GM21528 (cell line): ENCODE results near the gene IKBKE.

ENCODE experiments used
- ATAC-seq: cut with Tn5 transposase; IDR thresholded peaks from one replicate; pipeline ENCODE4 v1.9.1; 2021; ENCODE audit warnings: mild to moderate bottlenecking, moderate library complexity; ENCODE audit not compliant: unreplicated experiment, low FRiP score

Gene IKBKE

DNA sequence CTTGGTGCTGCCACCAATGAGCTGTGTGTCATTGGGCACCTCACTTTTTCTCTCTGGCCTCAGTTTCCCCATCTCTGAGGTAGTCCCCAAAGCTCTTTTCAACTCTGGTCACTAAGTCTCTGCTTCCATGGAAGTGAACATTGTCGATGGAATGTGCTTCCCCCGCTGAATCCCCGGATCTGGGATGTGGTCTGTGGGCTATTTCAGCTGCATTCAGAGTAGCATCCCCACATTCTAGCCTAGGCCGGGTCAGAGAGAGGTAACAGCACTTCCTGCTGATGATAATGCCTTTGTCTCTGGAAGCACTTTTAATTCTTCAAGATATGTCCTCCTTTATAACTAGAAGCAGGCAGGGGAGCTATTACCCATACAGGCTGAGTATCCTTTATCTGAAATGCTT lies 66.9 kb downstream of the IKBKE start:
- ATAC-seq: no peak

DNA sequence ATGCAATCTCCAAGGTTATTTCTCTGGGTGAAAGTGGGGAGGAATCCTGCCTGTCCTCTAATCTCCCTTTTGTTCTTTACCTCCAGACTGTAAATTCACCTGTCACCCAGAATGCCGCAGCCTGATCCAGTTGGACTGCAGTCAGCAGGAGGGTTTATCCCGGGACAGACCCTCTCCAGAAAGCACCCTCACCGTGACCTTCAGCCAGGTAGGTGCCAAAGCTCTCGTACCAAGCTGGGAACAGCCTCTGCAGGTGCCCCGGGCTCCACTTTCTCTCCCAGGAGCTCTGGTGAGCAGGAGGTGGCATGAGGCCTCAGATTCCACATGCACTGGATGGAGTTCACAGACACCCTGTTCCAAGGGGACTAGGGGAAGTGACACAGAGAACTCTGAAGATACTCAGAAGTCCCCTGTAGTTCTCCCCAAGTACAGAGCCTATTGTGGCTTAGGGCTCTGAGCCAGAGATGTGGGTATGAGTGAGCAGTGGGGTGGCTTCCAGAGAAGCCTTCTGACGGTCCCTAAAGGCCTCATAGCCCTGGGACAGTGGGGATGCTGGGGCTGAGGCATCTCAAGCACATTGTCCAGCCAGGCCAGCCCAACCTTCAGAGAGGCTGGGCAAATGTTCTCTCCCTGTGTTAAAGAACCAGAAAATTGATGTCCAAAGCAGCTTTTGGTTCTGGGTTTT lies 68.0 kb downstream of the IKBKE start:
- ATAC-seq: no peak

- ATAC-seq: no peak
Measured at GRCh38 chr1:206538901-206539640, 68.8 kb downstream of the IKBKE start.

GRCh38 chr1:206540044-206540780 lies 69.9 kb downstream of the IKBKE start:
- no peak for ATAC-seq

DNA sequence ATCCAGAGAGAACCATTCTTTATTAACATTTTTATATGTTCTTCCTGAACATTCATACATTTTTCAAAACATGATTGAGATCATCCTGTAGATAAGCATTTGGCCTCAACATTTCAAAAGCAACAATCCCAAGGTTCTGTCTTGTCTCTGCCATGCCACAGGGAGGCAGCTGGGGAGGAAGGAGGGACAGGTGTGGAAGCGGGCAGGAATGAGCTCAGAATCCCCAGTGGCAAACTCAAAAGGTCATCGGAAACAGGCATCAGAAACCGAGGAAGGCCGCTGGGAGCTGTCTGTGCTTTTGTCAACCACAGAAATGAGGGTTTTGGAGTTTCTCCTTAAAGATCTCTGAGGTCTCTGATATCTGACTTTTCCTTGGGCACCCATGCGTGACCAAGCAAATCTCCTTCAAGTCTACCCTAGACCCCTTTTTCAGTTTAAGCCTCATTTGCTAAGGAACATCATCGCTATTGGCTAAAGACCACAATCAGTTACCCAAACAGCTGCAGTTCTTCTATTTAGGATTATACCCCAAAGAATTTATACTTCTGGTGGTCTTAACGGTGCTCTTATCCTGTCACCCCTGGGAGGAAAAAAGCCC lies 71.1 kb downstream of the IKBKE start:
- no peak for ATAC-seq

DNA sequence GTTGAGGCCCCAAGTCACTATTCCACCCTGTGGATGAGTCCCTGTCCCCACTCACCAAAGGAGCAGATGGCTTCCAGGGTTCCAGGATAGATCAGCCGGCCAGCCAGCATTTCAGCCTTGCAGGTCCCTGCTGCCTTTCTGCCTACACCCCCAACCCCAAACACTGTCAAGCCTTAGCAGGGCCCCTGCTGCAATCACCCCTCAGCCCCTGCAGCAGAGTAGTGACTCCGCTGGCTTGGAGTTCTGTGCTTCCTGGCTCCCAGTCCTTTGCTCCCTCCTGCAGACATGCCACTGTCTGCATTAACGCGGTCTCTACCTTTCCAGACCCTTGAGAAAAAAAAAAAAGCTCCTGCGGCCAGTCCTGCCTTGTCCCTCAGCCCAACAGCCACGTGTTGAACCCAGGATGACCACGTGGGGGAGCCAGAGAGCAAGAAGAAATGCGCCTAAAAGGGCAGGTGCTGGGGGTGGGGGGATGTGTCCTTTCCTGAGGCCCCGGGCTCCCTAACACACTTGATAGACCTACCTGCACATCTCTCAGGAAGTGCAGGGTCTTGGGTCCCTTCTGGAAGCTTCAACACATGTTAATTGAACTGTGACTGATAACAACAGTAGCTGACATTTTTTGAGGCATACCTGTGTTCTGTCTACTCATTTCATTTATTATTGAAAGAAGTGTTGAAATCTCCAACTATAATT lies 74.4 kb downstream of the IKBKE start:
- ATAC-seq: no peak

DNA sequence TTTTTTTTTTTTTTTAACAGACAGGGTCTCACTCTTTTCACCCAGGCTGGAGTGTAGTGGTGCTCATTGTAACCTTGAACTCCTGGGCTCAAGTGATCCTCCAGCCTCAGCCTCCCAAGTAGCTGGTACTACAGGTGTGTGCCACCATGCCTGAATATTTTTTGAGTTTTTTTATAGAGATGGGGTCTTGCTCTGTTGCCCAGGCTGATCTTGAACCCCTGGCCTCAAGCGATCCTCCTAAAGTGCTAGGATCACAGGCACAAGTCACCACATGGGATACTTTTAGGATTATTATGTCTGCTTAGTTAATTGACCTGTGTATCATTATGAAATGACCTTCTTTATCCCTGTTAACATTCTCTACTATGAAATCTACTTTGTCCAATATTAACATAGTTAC lies 75.1 kb downstream of the IKBKE start:
- no peak for ATAC-seq
